ENCODE results near the gene PAK3. TPM values are rescaled to one million over a fixed set of nuclear protein-coding genes. Genes with fewer than 3 reads are reported as not detected.

Gene PAK3
- total and polyA plus RNA-seq, 2 experiments from 2014 or later: 5.0 to 5.4 TPM

- H3K9me2 ChIP-seq (ENCODE audit: insufficient read depth): no peaks in the 10 kb centered on the region
- Mint-ChIP-seq H3K4me1 (no peaks in the 10 kb centered on the region), H3K36me3 (ENCODE audit: low read depth) (no peaks in the 10 kb centered on the region), H3K27ac (no peak overlapping the region), H3K4me3 (no peak overlapping the region), H3K9me3 (no peaks in the 10 kb centered on the region), H3K27me3 (ENCODE audit: insufficient read depth, low read depth, poor library complexity) (no peaks in the 10 kb centered on the region)
- H3K4me1 ChIP-seq (ENCODE audit: insufficient read depth): no peaks in the 10 kb centered on the region
- H3K79me2 ChIP-seq (replicated peaks; ENCODE audit: insufficient read depth): no peaks in the 10 kb centered on the region
- H4K20me1 ChIP-seq (replicated peaks; ENCODE audit: insufficient read depth): no peaks in the 10 kb centered on the region
- ATAC-seq (no peak), DNase-seq (ENCODE audit: low spot score) (no peak)
- H2AFZ ChIP-seq: no peak overlapping the region
- no peak for TF ChIP-seq STAT1 (IDR thresholded peaks at IDR 0.05; ENCODE audit: unreplicated experiment)
- TF ChIP-seq CTCF (conservative IDR thresholded peaks at IDR 0.05; ENCODE audit: low read depth in 2 of 2): no peak
- no peak for TF ChIP-seq ZNF462 (CRISPR knock-in tag; IDR thresholded peaks at IDR 0.05)
- TF ChIP-seq REST (IDR thresholded peaks at IDR 0.05; ENCODE audit: unreplicated experiment): no peak
- TF ChIP-seq EZH2phosphoT487 (IDR thresholded peaks at IDR 0.05; ENCODE audit: unreplicated experiment): no peak
- no peak for TF ChIP-seq POLR2AphosphoS5 (IDR thresholded peaks at IDR 0.05; ENCODE audit: low read depth)
- TF ChIP-seq JUNB (IDR thresholded peaks at IDR 0.05; ENCODE audit: unreplicated experiment): no peak
- TF ChIP-seq ETS1 (IDR thresholded peaks at IDR 0.05): no peak
- TF ChIP-seq NANOG (IDR thresholded peaks at IDR 0.05; ENCODE audit: borderline replicate concordance): no peak
- TF ChIP-seq ZNF331 (CRISPR knock-in tag; IDR thresholded peaks at IDR 0.05; ENCODE audit: low read depth): no peak
- no peak for TF ChIP-seq ZNF114 (CRISPR knock-in tag; IDR thresholded peaks at IDR 0.05)
- H3F3A ChIP-seq (replicated peaks; ENCODE audit: low read depth): no peaks in the 10 kb centered on the region
- H3K27ac ChIP-seq (ENCODE audit: low read depth): no peak overlapping the region
- no peaks in the 10 kb centered on the region for H3K27me3 ChIP-seq (ENCODE audit: insufficient read depth)
- H3K4me2 ChIP-seq: no peak overlapping the region
- no peaks in the 10 kb centered on the region for H3K36me3 ChIP-seq (ENCODE audit: insufficient read depth)
- H3K4me3 ChIP-seq: no peak overlapping the region
Measured at GRCh38 chrX:111131572-111131971, 35.6 kb downstream of the PAK3 start.
